IPS-20b (cell line): ENCODE measurements around the gene OR2AE1.

Source experiments
- H3K27ac ChIP-seq: one replicate; pipeline ENCODE4 v1.5.1; 2013; ENCODE audit warnings: low read length
- H3K27me3 ChIP-seq: 2 replicates; pipeline ENCODE4 v1.6.1; 2013; ENCODE audit warnings: mild to moderate bottlenecking, low read length, inconsistent platforms; ENCODE audit not compliant: insufficient read depth
- H3K36me3 ChIP-seq: 2 replicates; pipeline ENCODE4 v1.6.1; 2013; ENCODE audit warnings: low read depth, mild to moderate bottlenecking, inconsistent platforms, low read length, moderate library complexity; ENCODE audit not compliant: insufficient read depth
- H3K4me1 ChIP-seq: 2 replicates; pipeline ENCODE4 v1.6.1; 2013; ENCODE audit warnings: mild to moderate bottlenecking, control low read depth, inconsistent platforms, low read length, moderate library complexity; ENCODE audit not compliant: insufficient read depth
- H3K4me3 ChIP-seq: 2 replicates; pipeline ENCODE4 v1.5.1; 2013; ENCODE audit warnings: mild to moderate bottlenecking, low read length, inconsistent platforms
- H3K9ac ChIP-seq: 2 replicates; pipeline ENCODE4 v1.6.1; 2013; ENCODE audit warnings: low read depth, mild to moderate bottlenecking, inconsistent platforms, low read length, moderate library complexity
- H3K9me3 ChIP-seq: 2 replicates; pipeline ENCODE4 v1.6.1; 2013; ENCODE audit warnings: mild to moderate bottlenecking, low read depth, low read length, inconsistent platforms; ENCODE audit not compliant: insufficient read depth

OR2AE1 gene

GRCh38 chr7:99829524-99830160 lies 47.2 kb downstream of the OR2AE1 start:
- Histone ChIP-seq H3K4me1 (no peaks in the 10 kb centered on the region), H3K9me3 (no peaks in the 10 kb centered on the region), H3K27ac (no peak overlapping the region), H3K27me3 (no peaks in the 10 kb centered on the region), H3K36me3 (no peaks in the 10 kb centered on the region), H3K4me3 (no peak overlapping the region), H3K9ac (no peak overlapping the region)

GRCh38 chr7:99828811-99829210 lies 48.0 kb downstream of the OR2AE1 start:
- no peak overlapping the region for H3K27ac ChIP-seq
- no peaks in the 10 kb centered on the region for H3K9me3 ChIP-seq
- no peaks in the 10 kb centered on the region for H3K4me1 ChIP-seq
- no peaks in the 10 kb centered on the region for H3K36me3 ChIP-seq
- no peak overlapping the region for H3K4me3 ChIP-seq
- H3K27me3 ChIP-seq: no peaks in the 10 kb centered on the region
- H3K9ac ChIP-seq: no peak overlapping the region

GRCh38 chr7:99827040-99827778 lies 49.6 kb downstream of the OR2AE1 start:
- Histone ChIP-seq H3K9ac (no peak overlapping the region), H3K36me3 (no peaks in the 10 kb centered on the region), H3K4me1 (no peaks in the 10 kb centered on the region), H3K4me3 (no peak overlapping the region), H3K27ac (no peak overlapping the region), H3K9me3 (no peaks in the 10 kb centered on the region; the same call in 1 of the 2 replicates), H3K27me3 (no peaks in the 10 kb centered on the region)
